GM12878 (cell line): Measurements from ENCODE around the gene GLIPR2. TPM values are rescaled to one million over a fixed set of nuclear protein-coding genes. Genes with fewer than 3 reads are reported as not detected.

Experiments
- ATF2 ChIP-seq: IDR thresholded peaks from 2 replicates; pipeline ENCODE4 v1.6.1; 2012; ENCODE audit warnings: low read length, inconsistent platforms
- ATF7 ChIP-seq: fragments of 450-650 bp; IDR thresholded peaks from 2 replicates; pipeline ENCODE4 v1.6.1; 2016; ENCODE audit warnings: low read depth, mild to moderate bottlenecking
- BRCA1 ChIP-seq: IDR thresholded peaks from 2 replicates; pipeline ENCODE4 v1.6.1; 2011; ENCODE audit warnings: low read depth, low read length, improper control_type of control experiment
- CHD2 ChIP-seq: IDR thresholded peaks from 2 replicates; pipeline ENCODE4 v1.6.1; 2011; ENCODE audit warnings: low read depth, low read length, improper control_type of control experiment, borderline replicate concordance
- CREM ChIP-seq: IDR thresholded peaks from 2 replicates; pipeline ENCODE4 v1.6.1; 2014; ENCODE audit warnings: antibody characterized with exemption, low read depth
- CTCF ChIP-seq, 3 experiments: IDR thresholded peaks in 2 of 3; conservative IDR thresholded peaks in 1 of 3; 2 replicates each; pipeline ENCODE4 v1.5.1; 2011; ENCODE audit warnings: low read depth in 3 of 3, low read length in 3 of 3, mild to moderate bottlenecking in 3 of 3, control low read depth in 2 of 3, moderate library complexity in 2 of 3, inconsistent platforms in 1 of 3, mixed read lengths in 1 of 3; ENCODE audit not compliant: control insufficient read depth in 2 of 3, insufficient read depth in 1 of 3; ENCODE audit errors: extremely low read depth in 1 of 3
- EZH2 ChIP-seq: IDR thresholded peaks from 2 replicates; pipeline ENCODE4 v1.6.1; 2012; ENCODE audit warnings: low read depth, mild to moderate bottlenecking, control low read depth, inconsistent platforms, low read length, borderline replicate concordance; ENCODE audit not compliant: control insufficient read depth
- IRF3 ChIP-seq: fragments of 450-650 bp; IDR thresholded peaks from 2 replicates; pipeline ENCODE4 v1.6.1; 2014; ENCODE audit warnings: mild to moderate bottlenecking
- MLLT1 ChIP-seq: fragments of 450-650 bp; IDR thresholded peaks from 2 replicates; pipeline ENCODE4 v1.6.1; 2016; ENCODE audit warnings: mild to moderate bottlenecking
- MYB ChIP-seq: fragments of 150-350 bp; IDR thresholded peaks from 2 replicates; pipeline ENCODE4 v1.6.1; 2014; ENCODE audit warnings: mild to moderate bottlenecking, low read depth, low read length, borderline replicate concordance
- MYC ChIP-seq: IDR thresholded peaks from 2 replicates; pipeline ENCODE4 v1.6.1; 2011; ENCODE audit warnings: mild to moderate bottlenecking, low read length, moderate library complexity, inconsistent platforms; ENCODE audit not compliant: insufficient read depth, insufficient replicate concordance, insufficient read length, severe bottlenecking
- NFXL1 ChIP-seq: fragments of 450-650 bp; IDR thresholded peaks from 2 replicates; pipeline ENCODE4 v1.6.1; 2017; ENCODE audit warnings: antibody characterized with exemption, mild to moderate bottlenecking, borderline replicate concordance
- PAX8 ChIP-seq: fragments of 450-650 bp; IDR thresholded peaks from 2 replicates; pipeline ENCODE4 v1.6.1; 2017; ENCODE audit warnings: mild to moderate bottlenecking, moderate library complexity
- POLR2AphosphoS5 ChIP-seq: IDR thresholded peaks from 2 replicates; pipeline ENCODE4 v1.6.1; 2011; ENCODE audit warnings: mild to moderate bottlenecking, low read length, inconsistent platforms
- RB1 ChIP-seq: fragments of 450-650 bp; formaldehyde crosslinking; IDR thresholded peaks from 2 replicates; pipeline ENCODE4 v1.6.1; 2017; ENCODE audit warnings: mild to moderate bottlenecking, borderline replicate concordance
- SPI1 ChIP-seq: IDR thresholded peaks from 2 replicates; pipeline ENCODE4 v1.6.1; 2011; ENCODE audit warnings: low read depth, mild to moderate bottlenecking, low read length, moderate library complexity, borderline replicate concordance; ENCODE audit not compliant: insufficient read depth
- TAF1 ChIP-seq: IDR thresholded peaks from 2 replicates; pipeline ENCODE4 v1.6.1; 2011; ENCODE audit warnings: mild to moderate bottlenecking, low read depth, low read length, borderline replicate concordance
- TBL1XR1 ChIP-seq: IDR thresholded peaks from 2 replicates; pipeline ENCODE4 v1.6.1; 2012; ENCODE audit warnings: low read depth, low read length, improper control_type of control experiment
- TCF12 ChIP-seq: IDR thresholded peaks from 2 replicates; pipeline ENCODE4 v1.6.1; 2011; ENCODE audit warnings: low read depth, mild to moderate bottlenecking, low read length
- YY1 ChIP-seq: IDR thresholded peaks from 2 replicates; pipeline ENCODE4 v1.6.1; 2011; ENCODE audit warnings: low read depth, mild to moderate bottlenecking, low read length
- ZNF384 ChIP-seq: IDR thresholded peaks from 2 replicates; pipeline ENCODE4 v1.6.1; 2012; ENCODE audit warnings: low read depth, mild to moderate bottlenecking, low read length, improper control_type of control experiment, borderline replicate concordance
- polyA plus RNA-seq, 11 experiments: library from polyadenylated mRNA; depleted of rRNA in 4 of 11; unstranded in 6 of 11; stranded (reverse) in 5 of 11; fragments of >200 nt; fragmentation: Nextera tagmentation in 4 of 11; fragmentation: Illumina TruSeq in 1 of 11; extraction: Ambion mirVana in 4 of 11; extraction: Trizol in 1 of 11; gene quantifications; 1 replicate in 1 of 11; 2 replicates in 10 of 11; pipeline versions ENCODE4 v1.2.1 to v1.2.3, GENCODE V29; 2011 to 2016; ENCODE audit warnings: inconsistent platforms in 2 of 11, missing spikeins in 2 of 11, low read depth in 1 of 11
- total RNA-seq, 4 experiments: library from RNA; depleted of rRNA in 3 of 4; stranded (reverse); fragments of >200 nt in 3 of 4; fragmentation: Illumina TruSeq in 1 of 4; extraction: Trizol in 1 of 4; gene quantifications; 2 replicates each; pipeline versions ENCODE4 v1.2.1 to v1.2.3, GENCODE V29; 2013 to 2021
- TF ChIP-seq, protein P1 (sequence below): IDR thresholded peaks from 2 replicates; pipeline ENCODE4 v1.6.1; 2012; ENCODE audit warnings: low read depth, low read length, improper control_type of control experiment

Gene GLIPR2
- total and polyA plus RNA-seq, 10 of the 15 experiments (the other 5 are each of a cell fraction or from before 2014, with no cell fraction given): 0.41 to 3.5 (median 2.2) TPM

DNA sequence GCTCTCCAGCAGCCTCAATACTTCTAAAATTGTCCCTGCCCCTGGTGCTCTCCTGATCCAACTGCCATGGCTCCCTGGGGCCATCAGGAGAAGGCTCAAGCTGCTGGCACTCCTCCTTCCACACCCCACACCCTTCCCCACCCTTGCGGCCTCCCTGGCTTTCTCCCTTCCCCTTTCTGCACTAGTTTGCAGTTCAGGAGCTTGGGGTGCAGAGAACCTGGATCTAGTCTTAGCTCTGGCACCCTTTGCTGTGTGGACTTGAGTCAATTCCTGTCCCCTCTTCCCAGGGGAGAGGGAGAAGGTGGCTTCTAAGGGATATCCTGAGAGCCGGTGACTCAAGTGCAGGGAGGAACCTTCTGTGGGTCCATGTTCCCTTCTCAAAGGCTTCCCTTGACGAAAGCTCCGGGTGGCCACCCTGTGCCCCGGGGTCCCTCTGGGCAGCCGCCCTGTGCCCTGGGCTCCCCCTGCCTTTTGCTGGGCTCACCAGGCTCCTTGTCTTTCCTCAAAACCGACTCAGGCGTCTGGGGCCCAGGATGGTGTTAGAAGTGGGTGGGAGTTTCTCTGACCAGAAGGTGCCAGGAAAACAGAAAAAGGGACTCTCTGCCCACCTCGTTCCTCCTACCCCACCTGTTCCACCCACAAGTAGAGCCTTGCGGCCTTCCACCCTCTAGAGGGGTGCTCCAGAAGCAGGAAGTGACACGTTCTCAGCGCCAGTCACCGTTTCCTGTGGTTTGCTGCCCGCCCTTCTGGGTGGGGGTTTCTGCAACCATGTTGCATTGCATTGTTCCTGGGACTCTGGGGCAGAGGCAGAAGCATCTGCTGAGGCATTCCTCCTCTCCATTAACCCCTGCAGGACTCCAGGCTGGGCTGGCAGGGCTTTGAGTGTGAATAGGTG lies 15.0 kb downstream of the GLIPR2 start (continued):
- TF ChIP-seq MLLT1 (peak; percentile 55; the same call in 1 of the 2 replicates), RB1 (no peak), ZNF384 (no peak), MYC (no peak), TBL1XR1 (0 out of 2 replicates have a peak, but pooled peaks have one; percentile 66), SPI1 (peak; percentile 82), CHD2 (no peak), CREM (peak; percentile 95), NFXL1 (no peak), EZH2 (no peak), MYB (no peak), POLR2AphosphoS5 (peak; percentile 49), TCF12 (peak; percentile 84), YY1 (peak; percentile 76), ATF7 (peak; percentile 59; the same call in 1 of the 2 replicates), IRF3 (no peak), CTCF (IDR thresholded peaks at IDR 0.05 in 2 of 3, conservative IDR thresholded peaks at IDR 0.05 in 1 of 3; ENCODE audit: control insufficient read depth in 2 of 3, extremely low read depth in 1 of 3, insufficient read depth in 1 of 3, low read depth in 3 of 3, low read length in 3 of 3) (no peak), TAF1 (peak; percentile 42; the same call in 1 of the 2 replicates), PAX8 (no peak), BRCA1 (no peak), ATF2 (peak; percentile 56; the same call in 1 of the 2 replicates)
- TF ChIP-seq, protein P1, sequence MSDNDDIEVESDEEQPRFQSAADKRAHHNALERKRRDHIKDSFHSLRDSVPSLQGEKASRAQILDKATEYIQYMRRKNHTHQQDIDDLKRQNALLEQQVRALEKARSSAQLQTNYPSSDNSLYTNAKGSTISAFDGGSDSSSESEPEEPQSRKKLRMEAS: no peak
